GM21825 (cell line): ENCODE data around the gene PRUNE2.

Experiments used
- ATAC-seq: cut with Tn5 transposase; IDR thresholded peaks from one replicate; pipeline ENCODE4 v1.9.1; 2021; ENCODE audit warnings: mild to moderate bottlenecking, moderate library complexity; ENCODE audit not compliant: unreplicated experiment

Gene PRUNE2

GRCh38 chr9:76580188-76580587, 325.7 kb downstream of the PRUNE2 start:
- no peak for ATAC-seq

- peak; percentile 68 for ATAC-seq
These were observed 329.6 kb downstream of the PRUNE2 start for GRCh38 chr9:76576344-76576743.

GRCh38 chr9:76575761-76576160, 330.2 kb downstream of the PRUNE2 start:
- no peak for ATAC-seq

- no peak for ATAC-seq
These were observed 331.8 kb downstream of the PRUNE2 start for GRCh38 chr9:76573905-76574760.

- ATAC-seq: no peak
These were observed 332.5 kb downstream of the PRUNE2 start for GRCh38 chr9:76573408-76573807.

- no peak for ATAC-seq
These were observed 333.8 kb downstream of the PRUNE2 start for GRCh38 chr9:76572151-76572550.

GRCh38 chr9:76571743-76572146, 334.2 kb downstream of the PRUNE2 start:
- ATAC-seq: no peak

- ATAC-seq: peak; percentile 79
These were observed 334.6 kb downstream of the PRUNE2 start for GRCh38 chr9:76571288-76571687.

GRCh38 chr9:76570826-76571225, 335.1 kb downstream of the PRUNE2 start:
- no peak for ATAC-seq

- ATAC-seq: no peak
These were observed 338.8 kb downstream of the PRUNE2 start for GRCh38 chr9:76567086-76567485.

- no peak for ATAC-seq
These were observed 341.6 kb downstream of the PRUNE2 start for GRCh38 chr9:76564297-76564696.

GRCh38 chr9:76562511-76562911, 343.4 kb downstream of the PRUNE2 start:
- peak; percentile 83 for ATAC-seq

- ATAC-seq: peak; percentile 22
These were observed 344.0 kb downstream of the PRUNE2 start for GRCh38 chr9:76561900-76562299.
